Dendritic cell treated with granulocyte-macrophage colony-stimulating factor and Interleukin-4, amounts not matched to agents 40 ng/mL and 50 ng/mL, for 4 days (primary cell): ENCODE results near the gene TIGAR.

Source experiments
- H3K27ac Mint-ChIP-seq: one replicate; pipeline ENCODE4 v1.8.0; 2022; ENCODE audit warnings: mild to moderate bottlenecking, mixed read lengths
- H3K27me3 Mint-ChIP-seq: one replicate; pipeline ENCODE4 v1.8.0; 2022; ENCODE audit warnings: mild to moderate bottlenecking, mixed read lengths
- H3K36me3 Mint-ChIP-seq: one replicate; pipeline ENCODE4 v1.8.0; 2022; ENCODE audit warnings: low read depth, mixed read lengths
- H3K4me1 Mint-ChIP-seq: one replicate; pipeline ENCODE4 v1.8.0; 2022; ENCODE audit warnings: low read depth, mixed read lengths
- H3K4me3 Mint-ChIP-seq: one replicate; pipeline ENCODE4 v1.8.0; 2022; ENCODE audit warnings: mild to moderate bottlenecking, moderate library complexity, mixed read lengths
- H3K9me3 Mint-ChIP-seq: one replicate; pipeline ENCODE4 v1.8.0; 2022; ENCODE audit warnings: mixed read lengths
- intact Hi-C: fragments of 100-400 bp; cut with micrococcal nuclease; formaldehyde crosslinking; loops from one replicate; pipeline ENCODE4 v1.15.0; 2022

Gene TIGAR

DNA sequence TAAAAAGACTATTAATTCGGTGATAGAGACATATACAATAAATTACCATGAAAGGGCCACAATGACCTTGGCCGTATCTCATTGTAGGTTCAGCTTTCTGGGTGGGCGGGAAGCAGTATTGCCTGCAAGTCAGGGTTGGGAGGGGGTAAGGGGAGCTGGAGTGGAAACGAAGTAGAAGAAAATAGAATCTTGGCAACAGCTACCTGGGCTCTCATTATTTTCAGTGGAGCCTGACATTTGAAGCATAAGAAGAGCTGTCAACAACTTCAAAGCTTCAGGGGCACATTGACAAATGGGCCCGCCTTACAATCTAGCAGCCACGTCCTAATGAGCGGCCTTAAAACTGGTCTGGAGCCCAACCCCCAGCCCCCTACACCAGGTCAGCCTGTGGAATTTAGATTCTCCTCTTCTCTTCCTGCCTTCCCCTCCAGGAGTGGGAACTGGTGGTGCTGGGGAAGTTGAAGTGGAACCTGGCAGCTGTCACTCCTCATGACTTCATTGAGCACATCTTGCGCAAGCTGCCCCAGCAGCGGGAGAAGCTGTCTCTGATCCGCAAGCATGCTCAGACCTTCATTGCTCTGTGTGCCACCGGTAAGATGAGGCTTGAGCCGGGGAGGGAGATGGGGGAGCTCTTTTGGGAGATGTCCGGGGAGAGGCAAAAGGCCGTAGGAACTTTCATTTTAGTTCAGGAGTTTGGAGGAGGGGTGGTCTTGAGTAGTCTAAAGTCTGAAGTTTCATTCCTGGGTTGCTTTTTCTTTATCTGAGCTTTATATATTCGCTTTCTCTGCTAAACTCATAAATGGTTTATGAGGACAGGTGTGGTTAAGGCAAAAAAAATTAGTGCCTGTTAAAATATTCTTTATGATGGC is 42.5 kb upstream of the TIGAR start:
- H3K9me3 Mint-ChIP-seq = no peaks in the 10 kb centered on the region
- H3K4me1 Mint-ChIP-seq = peaks cover 60% of the 10 kb centered on the region
- intact Hi-C loops = loop anchor here (1.0 kb wide), 1 partner anchor 171 kb away; no protein-coding TSS in a partner anchor
- peaks cover 39% of the 10 kb centered on the region for H3K36me3 Mint-ChIP-seq
- peak overlapping the region; percentile 23 for H3K27ac Mint-ChIP-seq
- H3K4me3 Mint-ChIP-seq = peak overlapping the region; percentile 45
- H3K27me3 Mint-ChIP-seq = peaks cover 41% of the 10 kb centered on the region

DNA sequence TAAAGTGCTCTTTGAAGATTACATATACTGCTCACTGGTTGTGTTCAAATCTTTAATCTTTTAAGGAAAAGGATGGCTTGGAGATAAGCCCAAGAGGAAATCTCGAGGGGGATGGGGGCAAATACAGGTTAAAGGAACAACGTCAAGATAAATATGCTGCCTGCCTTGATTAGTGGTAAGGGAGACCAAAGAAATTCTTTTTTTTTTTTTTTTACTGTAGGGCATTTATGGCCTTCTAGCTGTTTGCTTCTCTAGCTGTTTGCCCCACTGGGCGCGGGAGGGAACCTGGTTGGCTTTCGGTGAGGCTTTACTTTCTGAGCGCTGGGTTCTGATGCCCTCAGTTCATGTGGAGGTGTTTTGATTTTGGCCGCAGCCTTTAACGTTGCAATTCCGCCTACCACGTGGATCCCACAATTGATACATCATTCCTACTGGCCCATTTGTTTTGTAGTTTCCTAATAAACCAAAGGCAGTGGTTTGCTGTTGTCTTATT is 41.8 kb upstream of the TIGAR start:
- peaks cover 45% of the 10 kb centered on the region for H3K36me3 Mint-ChIP-seq
- no peak overlapping the region for H3K4me3 Mint-ChIP-seq
- peak overlapping the region; percentile 23 for H3K27ac Mint-ChIP-seq
- no peaks in the 10 kb centered on the region for H3K9me3 Mint-ChIP-seq
- intact Hi-C loops = no loop called here
- peaks cover 34% of the 10 kb centered on the region for H3K27me3 Mint-ChIP-seq
- H3K4me1 Mint-ChIP-seq = peaks cover 60% of the 10 kb centered on the region

GRCh38 chr12:4280351-4281163 is 40.5 kb upstream of the TIGAR start:
- Mint-ChIP-seq H3K9me3 (no peaks in the 10 kb centered on the region), H3K36me3 (peaks cover 43% of the 10 kb centered on the region), H3K4me3 (no peak overlapping the region), H3K27ac (peak overlapping the region; percentile 58), H3K4me1 (peaks cover 53% of the 10 kb centered on the region), H3K27me3 (peaks cover 23% of the 10 kb centered on the region)
- intact Hi-C loops = no loop called here

DNA sequence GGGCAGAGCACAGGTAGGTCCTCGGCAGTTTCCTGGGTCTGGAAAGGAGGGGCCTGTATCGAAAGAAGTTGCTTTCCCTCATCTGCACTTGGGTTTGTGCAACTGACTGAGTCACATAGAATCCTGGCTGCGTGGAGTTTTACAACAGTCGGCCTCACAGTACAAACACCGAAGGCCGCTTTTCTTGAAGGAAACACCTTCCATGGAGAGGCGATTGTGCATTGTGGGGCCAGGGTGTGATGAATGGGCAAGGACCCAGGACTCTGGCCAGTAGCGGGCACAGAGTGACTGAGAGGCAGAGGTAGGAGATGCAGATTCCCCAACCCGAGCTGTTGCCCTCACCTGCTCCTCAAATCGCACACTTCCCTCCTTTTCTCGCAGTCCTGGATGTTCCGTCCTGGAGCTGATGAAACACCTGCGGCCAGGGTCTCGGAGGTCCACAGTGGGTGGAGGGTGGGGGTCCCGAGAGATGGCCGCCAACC is 39.8 kb upstream of the TIGAR start:
- Mint-ChIP-seq H3K4me3 (no peak overlapping the region), H3K9me3 (no peaks in the 10 kb centered on the region), H3K36me3 (peaks cover 43% of the 10 kb centered on the region), H3K4me1 (peaks cover 54% of the 10 kb centered on the region), H3K27me3 (peaks cover 17% of the 10 kb centered on the region), H3K27ac (no peak overlapping the region)
- intact Hi-C loops = no loop called here

GRCh38 chr12:4282103-4282891 is 38.7 kb upstream of the TIGAR start:
- Mint-ChIP-seq H3K9me3 (no peaks in the 10 kb centered on the region), H3K27me3 (peaks cover 10% of the 10 kb centered on the region), H3K36me3 (peaks cover 43% of the 10 kb centered on the region), H3K4me3 (no peak overlapping the region), H3K27ac (no peak overlapping the region), H3K4me1 (peaks cover 57% of the 10 kb centered on the region)
- intact Hi-C loops = no loop called here

DNA sequence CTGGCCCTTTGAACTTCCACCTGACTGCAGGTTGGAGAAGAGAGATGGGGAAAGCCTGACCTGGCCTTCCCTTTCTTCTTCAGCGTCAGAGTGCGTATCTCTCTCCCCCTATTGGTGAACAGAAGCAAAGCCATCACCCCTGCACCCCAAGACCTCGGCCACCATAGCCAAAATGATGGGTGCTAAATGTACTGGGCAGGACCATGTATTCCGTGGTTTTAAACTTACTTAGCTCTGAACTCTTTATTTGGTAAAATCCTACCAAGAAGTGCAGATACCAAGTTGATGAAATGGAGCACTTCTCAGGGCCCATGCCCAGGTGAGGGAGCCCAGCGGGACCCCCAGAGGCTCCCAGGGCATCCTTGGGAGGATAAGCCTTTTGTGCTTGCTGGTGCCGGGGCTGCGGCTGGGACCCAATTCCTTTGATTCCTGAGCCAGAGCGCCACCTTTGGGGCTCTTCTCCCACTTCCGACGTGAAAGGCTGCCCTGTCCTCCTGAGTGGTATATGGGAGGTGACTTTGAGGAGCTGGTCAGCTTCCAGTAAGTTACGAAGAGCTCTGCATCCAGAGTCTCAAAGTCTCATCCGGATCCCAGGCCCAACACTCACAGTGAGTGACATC is 38.0 kb upstream of the TIGAR start:
- intact Hi-C loops = no loop called here
- H3K9me3 Mint-ChIP-seq = no peaks in the 10 kb centered on the region
- no peak overlapping the region for H3K27ac Mint-ChIP-seq
- peaks cover 10% of the 10 kb centered on the region for H3K27me3 Mint-ChIP-seq
- peaks cover 62% of the 10 kb centered on the region for H3K4me1 Mint-ChIP-seq
- H3K36me3 Mint-ChIP-seq = peaks cover 43% of the 10 kb centered on the region
- no peak overlapping the region for H3K4me3 Mint-ChIP-seq

GRCh38 chr12:4283512-4284255 is 37.3 kb upstream of the TIGAR start:
- peaks cover 62% of the 10 kb centered on the region for H3K4me1 Mint-ChIP-seq
- no peak overlapping the region for H3K27ac Mint-ChIP-seq
- peaks cover 10% of the 10 kb centered on the region for H3K27me3 Mint-ChIP-seq

DNA sequence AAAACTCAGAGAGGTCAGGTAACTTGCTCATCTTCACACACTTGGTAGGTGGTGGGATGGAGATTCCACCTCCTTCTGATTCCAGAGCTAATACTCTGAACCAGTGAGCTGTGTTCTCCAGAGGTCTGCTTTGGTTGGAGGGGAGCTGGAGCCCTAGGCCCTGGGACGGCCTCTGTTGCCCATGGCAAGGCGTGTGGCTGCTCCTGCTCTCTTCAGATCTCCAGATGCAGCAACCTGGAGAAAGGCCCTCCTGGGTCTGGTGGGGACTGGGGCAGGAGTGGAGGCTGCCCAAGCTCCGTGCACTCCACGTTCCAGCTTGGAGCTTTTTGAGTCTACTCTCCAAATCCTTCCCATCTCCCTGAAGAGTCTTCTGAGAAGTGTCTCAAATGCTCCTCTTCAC is 36.7 kb upstream of the TIGAR start:
- peaks cover 43% of the 10 kb centered on the region for H3K36me3 Mint-ChIP-seq
- no peak overlapping the region for H3K27ac Mint-ChIP-seq
- no peaks in the 10 kb centered on the region for H3K9me3 Mint-ChIP-seq
- H3K27me3 Mint-ChIP-seq = peaks cover 10% of the 10 kb centered on the region
- H3K4me1 Mint-ChIP-seq = peaks cover 63% of the 10 kb centered on the region
- no peak overlapping the region for H3K4me3 Mint-ChIP-seq
- intact Hi-C loops = no loop called here

More at GRCh38 chr12:4283512-4284255, 37.3 kb upstream of the TIGAR start:
- no peak overlapping the region for H3K4me3 Mint-ChIP-seq
- intact Hi-C loops = no loop called here
- H3K9me3 Mint-ChIP-seq = no peaks in the 10 kb centered on the region
- H3K36me3 Mint-ChIP-seq = peaks cover 43% of the 10 kb centered on the region

DNA sequence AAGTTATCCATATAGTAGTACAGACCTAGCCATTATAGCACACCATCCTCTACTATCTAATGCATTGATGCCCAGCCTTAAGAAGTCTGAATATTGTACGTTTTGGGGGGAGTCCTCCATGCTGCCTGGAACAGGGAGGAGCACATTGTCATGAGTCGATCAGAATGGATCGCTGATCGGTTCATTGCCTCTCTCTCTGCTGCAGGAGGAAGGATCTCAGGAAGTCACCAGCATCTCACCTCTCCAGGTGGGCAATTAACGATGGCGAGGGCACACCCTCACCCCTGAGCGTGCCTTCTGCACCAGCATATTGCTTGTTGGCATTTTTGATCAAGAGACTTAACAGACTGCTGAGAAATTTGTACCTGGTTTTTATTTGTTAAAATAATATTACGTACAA is 35.9 kb upstream of the TIGAR start:
- Mint-ChIP-seq H3K4me1 (peaks cover 69% of the 10 kb centered on the region), H3K4me3 (no peak overlapping the region), H3K9me3 (no peaks in the 10 kb centered on the region), H3K36me3 (peaks cover 43% of the 10 kb centered on the region), H3K27me3 (peaks cover 10% of the 10 kb centered on the region), H3K27ac (no peak overlapping the region)
- intact Hi-C loops = loop anchor here (5.0 kb wide), 2 partner anchors 37 to 413 kb away; partner anchors contain the start of genes PARP11 and TIGAR

DNA sequence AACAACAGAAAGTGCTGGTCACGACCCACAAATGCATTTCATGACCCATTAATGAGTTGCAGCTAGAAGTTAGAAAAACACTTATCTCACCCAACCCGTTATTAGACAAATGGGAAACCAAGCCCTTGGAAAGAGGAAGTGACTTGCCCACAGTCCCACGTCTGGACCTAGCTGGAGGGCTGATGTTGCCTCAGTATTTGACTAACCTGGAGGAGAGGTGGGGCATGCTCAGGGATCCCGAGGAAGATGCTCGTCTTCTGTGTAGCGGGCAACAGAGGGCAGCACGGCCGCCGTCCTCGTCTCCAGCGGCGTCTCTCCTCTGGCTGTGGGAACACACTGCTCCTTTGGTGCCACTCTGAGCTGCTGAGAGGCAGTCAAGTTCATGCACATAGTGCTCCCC is 34.8 kb upstream of the TIGAR start:
- H3K27ac Mint-ChIP-seq = peak overlapping the region; percentile 88
- peaks cover 40% of the 10 kb centered on the region for H3K36me3 Mint-ChIP-seq
- peaks cover 5% of the 10 kb centered on the region for H3K27me3 Mint-ChIP-seq
- no peak overlapping the region for H3K4me3 Mint-ChIP-seq
- peaks cover 72% of the 10 kb centered on the region for H3K4me1 Mint-ChIP-seq
- no peaks in the 10 kb centered on the region for H3K9me3 Mint-ChIP-seq
- intact Hi-C loops = loop anchor here (5.0 kb wide), 2 partner anchors 36 to 414 kb away; partner anchors contain the start of genes PARP11 and TIGAR

DNA sequence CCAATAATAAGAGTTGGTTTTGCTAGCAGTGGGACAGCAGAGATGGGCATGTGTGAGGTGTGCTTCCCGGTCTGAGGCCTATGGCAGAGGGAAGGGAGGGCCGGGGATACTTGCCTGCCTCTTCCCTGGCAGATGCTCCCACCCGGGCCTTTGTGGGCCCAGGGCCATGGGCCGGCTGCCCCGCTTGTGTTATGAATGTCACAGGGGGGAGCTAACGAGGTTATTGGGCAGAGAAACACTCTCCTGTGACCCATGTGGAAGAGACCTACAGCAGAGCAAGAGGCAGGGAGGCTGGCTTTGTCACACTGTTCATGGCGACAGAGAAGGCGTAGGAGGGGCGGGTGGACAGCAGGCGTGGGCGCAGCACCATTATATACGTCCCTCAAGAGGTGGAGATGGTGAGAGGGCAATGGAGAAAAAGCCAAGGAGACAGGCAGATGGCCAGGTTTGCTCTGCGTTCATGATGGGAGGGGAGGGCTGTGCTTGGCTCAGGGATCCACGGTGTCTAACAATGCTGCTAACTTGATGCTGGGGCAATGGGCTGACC is 34.2 kb upstream of the TIGAR start:
- Mint-ChIP-seq H3K27ac (peak overlapping the region; percentile 88), H3K36me3 (peaks cover 34% of the 10 kb centered on the region), H3K4me3 (no peak overlapping the region), H3K27me3 (peaks cover 1% of the 10 kb centered on the region), H3K4me1 (peaks cover 78% of the 10 kb centered on the region), H3K9me3 (no peaks in the 10 kb centered on the region)
- intact Hi-C loops = loop anchor here (5.0 kb wide), 2 partner anchors 35 to 415 kb away; partner anchors contain the start of genes PARP11 and TIGAR
